Keratinocyte (primary cell): ENCODE measurements around the gene COL9A3. TPM values are rescaled to one million over a fixed set of nuclear protein-coding genes. Genes with fewer than 3 reads are reported as not detected.

Experiments
- DNase-seq: peaks from one replicate; pipeline ENCODE4 v3.0.0-alpha.2; 2011; ENCODE audit warnings: low read depth, missing footprints, low spot score
- FAIRE-seq: peaks from 2 replicates; lab custom pipeline; 2011; peaks lifted over from hg19 to GRCh38; lab: Jason Lieb, UNC
- H2AFZ ChIP-seq: 2 replicates; pipeline ENCODE4 v1.6.0; 2012; ENCODE audit warnings: low read length, control low read depth, inconsistent platforms; ENCODE audit not compliant: control insufficient read depth
- H3K27ac ChIP-seq: 2 replicates; pipeline ENCODE4 v1.5.1; 2011; ENCODE audit warnings: low read length; ENCODE audit not compliant: control insufficient read depth, insufficient read depth
- H3K27me3 ChIP-seq: 3 replicates; pipeline ENCODE4 v1.6.0; 2011; ENCODE audit warnings: low read length; ENCODE audit not compliant: control insufficient read depth, insufficient read depth; ENCODE audit errors: extremely low read depth
- H3K36me3 ChIP-seq, 2 experiments: 2 replicates in 1 of 2; 3 replicates in 1 of 2; pipeline ENCODE4 v1.5.1; 2011; ENCODE audit warnings: low read length in 2 of 2, mild to moderate bottlenecking in 1 of 2; ENCODE audit not compliant: control insufficient read depth in 2 of 2, insufficient read depth in 2 of 2; ENCODE audit errors: extremely low read depth in 1 of 2
- H3K4me1 ChIP-seq: 3 replicates; pipeline ENCODE4 v1.5.1; 2011; ENCODE audit warnings: low read length; ENCODE audit not compliant: control insufficient read depth, insufficient read depth; ENCODE audit errors: extremely low read depth
- H3K4me2 ChIP-seq: 3 replicates; pipeline ENCODE4 v1.6.0; 2011; ENCODE audit warnings: low read depth, low read length; ENCODE audit not compliant: control insufficient read depth, insufficient read depth; ENCODE audit errors: extremely low read depth
- H3K4me3 ChIP-seq, 3 experiments: fragments of 200-600 bp in 1 of 3; sonication (generic) in 1 of 3; 2 replicates in 2 of 3; 3 replicates in 1 of 3; pipeline ENCODE4 v1.5.1; 2011 to 2016; ENCODE audit warnings: low read length in 3 of 3, mild to moderate bottlenecking in 3 of 3, control low read depth in 2 of 3, inconsistent platforms in 1 of 3, low read depth in 1 of 3, mixed read lengths in 1 of 3, mixed run types in 1 of 3, moderate library complexity in 1 of 3; ENCODE audit not compliant: control insufficient read depth in 2 of 3, insufficient read depth in 2 of 3; ENCODE audit errors: extremely low read depth in 1 of 3
- H3K79me2 ChIP-seq: 2 replicates; pipeline ENCODE4 v1.6.0; 2012; ENCODE audit warnings: low read length; ENCODE audit not compliant: control insufficient read depth, insufficient read depth
- H3K9ac ChIP-seq: 3 replicates; pipeline ENCODE4 v1.6.0; 2011; ENCODE audit warnings: low read length; ENCODE audit not compliant: control insufficient read depth, insufficient read depth; ENCODE audit errors: extremely low read depth
- H3K9me1 ChIP-seq: 3 replicates; pipeline ENCODE4 v1.6.0; 2011; ENCODE audit warnings: low read length; ENCODE audit not compliant: control insufficient read depth, insufficient read depth; ENCODE audit errors: extremely low read depth
- H3K9me3 ChIP-seq: 2 replicates; pipeline ENCODE4 v1.5.1; 2012; ENCODE audit warnings: low read depth, low read length; ENCODE audit not compliant: control insufficient read depth
- H4K20me1 ChIP-seq: 3 replicates; pipeline ENCODE4 v1.6.0; 2011; ENCODE audit warnings: low read length; ENCODE audit not compliant: control insufficient read depth, insufficient read depth; ENCODE audit errors: extremely low read depth
- EZH2 ChIP-seq: IDR thresholded peaks from one replicate; pipeline ENCODE4 v1.6.1; 2012; ENCODE audit warnings: inconsistent platforms, mild to moderate bottlenecking, low read length, moderate library complexity
- dilution Hi-C: fragments of 300-500 bp; cut with MboI; formaldehyde crosslinking; loops from one replicate; pipeline ENCODE4 v1.7.0; 2020; ENCODE audit warnings: low sequenced_read_pairs; ENCODE audit not compliant: extremely low pct_ligation_motif_present
- polyA plus RNA-seq, 5 experiments: library from polyadenylated mRNA; depleted of rRNA in 3 of 5; stranded (reverse) in 3 of 5; stranded (forward) in 1 of 5; unstranded in 1 of 5; fragments of >200 nt; gene quantifications; 1 replicate in 1 of 5; 2 replicates in 3 of 5; 3 replicates in 1 of 5; pipeline versions ENCODE4 v1.2.1 to v1.2.3, GENCODE V29; 2011 to 2012; ENCODE audit warnings: missing spikeins in 2 of 5, low read depth in 1 of 5, low replicate concordance in 1 of 5
- TF ChIP-seq, protein P1 (sequence below), 3 experiments: IDR thresholded peaks in 1 of 3; conservative IDR thresholded peaks in 1 of 3; optimal IDR thresholded peaks in 1 of 3; 2 replicates in 2 of 3; 3 replicates in 1 of 3; pipeline versions ENCODE3 to v1.5.1; 2011; ENCODE audit warnings: low read length in 3 of 3, mild to moderate bottlenecking in 3 of 3, moderate library complexity in 2 of 3, control low read depth in 1 of 3, inconsistent platforms in 1 of 3; ENCODE audit not compliant: insufficient read depth in 2 of 3; ENCODE audit errors: extremely low read depth in 1 of 3

The COL9A3 gene
- polyA plus RNA-seq, 1 donor (not counting 4 experiments of a cell fraction or from before 2014, with no cell fraction given): 4.8 TPM

DNA sequence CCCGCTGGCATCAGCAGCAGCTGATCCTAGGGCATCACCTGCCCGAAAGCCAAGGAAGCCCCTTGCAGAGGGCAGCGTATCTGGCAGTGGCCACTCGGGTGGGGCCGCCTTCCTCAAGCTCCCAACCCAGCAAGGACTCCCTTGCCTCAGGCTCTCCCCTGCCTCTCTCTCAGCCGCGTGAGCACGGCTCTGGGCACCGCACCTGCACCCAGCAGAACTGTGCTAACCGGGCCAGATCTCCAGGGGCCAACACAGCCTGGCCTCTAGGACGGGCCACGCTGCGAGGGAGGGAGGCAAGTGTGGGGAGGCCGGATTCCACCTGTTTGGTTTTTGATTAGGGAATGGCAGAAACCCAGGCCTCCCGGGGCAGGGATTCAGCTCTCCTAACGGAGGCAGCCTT lies 32.4 kb upstream of the COL9A3 start:
- Histone ChIP-seq H3K4me3 (no peak overlapping the region), H3K4me1 (no peaks in the 10 kb centered on the region), H3K4me2 (no peak overlapping the region), H3K36me3 (no peaks in the 10 kb centered on the region), H3K9me3 (no peaks in the 10 kb centered on the region), H3K27ac (no peak overlapping the region), H3K9ac (no peak overlapping the region), H4K20me1 (no peaks in the 10 kb centered on the region), H3K27me3 (peaks cover 8% of the 10 kb centered on the region), H3K79me2 (no peaks in the 10 kb centered on the region), H2AFZ (no peak overlapping the region), H3K9me1 (no peaks in the 10 kb centered on the region)
- TF ChIP-seq, protein P1, sequence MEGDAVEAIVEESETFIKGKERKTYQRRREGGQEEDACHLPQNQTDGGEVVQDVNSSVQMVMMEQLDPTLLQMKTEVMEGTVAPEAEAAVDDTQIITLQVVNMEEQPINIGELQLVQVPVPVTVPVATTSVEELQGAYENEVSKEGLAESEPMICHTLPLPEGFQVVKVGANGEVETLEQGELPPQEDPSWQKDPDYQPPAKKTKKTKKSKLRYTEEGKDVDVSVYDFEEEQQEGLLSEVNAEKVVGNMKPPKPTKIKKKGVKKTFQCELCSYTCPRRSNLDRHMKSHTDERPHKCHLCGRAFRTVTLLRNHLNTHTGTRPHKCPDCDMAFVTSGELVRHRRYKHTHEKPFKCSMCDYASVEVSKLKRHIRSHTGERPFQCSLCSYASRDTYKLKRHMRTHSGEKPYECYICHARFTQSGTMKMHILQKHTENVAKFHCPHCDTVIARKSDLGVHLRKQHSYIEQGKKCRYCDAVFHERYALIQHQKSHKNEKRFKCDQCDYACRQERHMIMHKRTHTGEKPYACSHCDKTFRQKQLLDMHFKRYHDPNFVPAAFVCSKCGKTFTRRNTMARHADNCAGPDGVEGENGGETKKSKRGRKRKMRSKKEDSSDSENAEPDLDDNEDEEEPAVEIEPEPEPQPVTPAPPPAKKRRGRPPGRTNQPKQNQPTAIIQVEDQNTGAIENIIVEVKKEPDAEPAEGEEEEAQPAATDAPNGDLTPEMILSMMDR (optimal IDR thresholded peaks at IDR 0.05 in 1 of 3, IDR thresholded peaks at IDR 0.05 in 1 of 3, conservative IDR thresholded peaks at IDR 0.05 in 1 of 3; ENCODE audit: extremely low read depth in 1 of 3, insufficient read depth in 2 of 3, low read length in 3 of 3): no peak
- TF ChIP-seq EZH2: no peak
- DNase-seq (no peak), FAIRE-seq (no peak)
- dilution Hi-C loops: no loop called here

DNA sequence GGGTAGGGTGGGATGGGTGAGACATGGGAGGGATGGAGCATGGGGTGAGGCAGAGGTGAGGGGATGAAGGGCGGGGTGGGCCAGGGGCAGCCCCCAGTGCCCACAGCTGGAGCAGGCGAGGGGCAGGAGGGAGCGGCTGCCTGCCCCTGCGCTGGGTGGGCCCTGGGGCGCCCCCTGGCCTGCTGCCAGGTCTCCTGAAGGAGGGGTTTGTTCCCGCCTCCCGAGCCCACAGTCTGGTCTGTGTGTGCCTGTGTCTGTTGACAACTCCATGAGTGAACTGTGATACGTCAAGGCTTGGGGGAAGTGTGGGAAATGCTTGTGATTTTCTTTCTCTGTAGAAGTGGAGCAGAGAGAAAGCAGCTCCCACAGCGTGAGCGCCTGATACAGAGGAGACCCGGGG lies 31.5 kb upstream of the COL9A3 start:
- Histone ChIP-seq H3K36me3 (no peaks in the 10 kb centered on the region), H3K9me3 (no peaks in the 10 kb centered on the region), H3K4me3 (no peak overlapping the region), H3K27me3 (peaks cover 8% of the 10 kb centered on the region), H2AFZ (no peak overlapping the region), H3K4me1 (no peaks in the 10 kb centered on the region), H3K4me2 (no peak overlapping the region), H3K79me2 (no peaks in the 10 kb centered on the region), H3K27ac (no peak overlapping the region), H3K9ac (no peak overlapping the region), H3K9me1 (no peaks in the 10 kb centered on the region), H4K20me1 (no peaks in the 10 kb centered on the region)
- no peak for FAIRE-seq
- dilution Hi-C loops: no loop called here
- TF ChIP-seq EZH2: no peak
- TF ChIP-seq, protein P1 (optimal IDR thresholded peaks at IDR 0.05 in 1 of 3, IDR thresholded peaks at IDR 0.05 in 1 of 3, conservative IDR thresholded peaks at IDR 0.05 in 1 of 3; ENCODE audit: extremely low read depth in 1 of 3, insufficient read depth in 2 of 3, low read length in 3 of 3): no peak
- no peak for DNase-seq
